ENCODE measurements around the gene NPM3.

Gene NPM3

GRCh38 chr10:101782811-101783735 lies at the start of gene NPM3:
Gene NPM3 (minus strand): TSS chr10:101783446. CDS start chr10:101783390, 56 bp downstream.
- DNase-seq: peak; percentile 44

- no peak for DNase-seq
Observed at GRCh38 chr10:101832325-101832771, 49.1 kb upstream of the NPM3 start.

GRCh38 chr10:101831169-101831811 lies 48.0 kb upstream of the NPM3 start:
- no peak for DNase-seq

- peak; percentile 87 for DNase-seq
Observed at GRCh38 chr10:101830322-101831168, 47.3 kb upstream of the NPM3 start.

GRCh38 chr10:101829561-101830315 lies 46.5 kb upstream of the NPM3 start:
- peak; percentile 26 for DNase-seq

- DNase-seq: no peak
Observed at GRCh38 chr10:101828766-101829551, 45.7 kb upstream of the NPM3 start.

- no peak for DNase-seq
Observed at GRCh38 chr10:101827919-101828600, 44.8 kb upstream of the NPM3 start.

GRCh38 chr10:101826852-101827434 lies 43.7 kb upstream of the NPM3 start:
- DNase-seq: no peak

GRCh38 chr10:101824736-101825135 lies 41.5 kb upstream of the NPM3 start:
- no peak for DNase-seq

GRCh38 chr10:101818872-101819633 lies 35.8 kb upstream of the NPM3 start:
- DNase-seq: no peak

GRCh38 chr10:101818119-101818871 lies 35.0 kb upstream of the NPM3 start, which contains the start of gene OGA:
Gene OGA (minus strand): TSS chr10:101818444. CDS start chr10:101818022, 422 bp downstream.
- DNase-seq: peak; percentile 98

GRCh38 chr10:101817337-101818118 lies 34.3 kb upstream of the NPM3 start:
- DNase-seq: no peak

GRCh38 chr10:101816913-101817336 lies 33.7 kb upstream of the NPM3 start:
- DNase-seq: no peak

GRCh38 chr10:101816376-101816775 lies 33.1 kb upstream of the NPM3 start:
- DNase-seq: no peak

GRCh38 chr10:101814466-101815071 lies 31.3 kb upstream of the NPM3 start:
- no peak for DNase-seq

- DNase-seq: no peak
Observed at GRCh38 chr10:101812606-101813005, 29.4 kb upstream of the NPM3 start.

GRCh38 chr10:101807158-101807557 lies 23.9 kb upstream of the NPM3 start:
- no peak for DNase-seq

Measured in NCI-H1048 (cell line).